Fibroblast of pulmonary artery (primary cell): ENCODE data around the gene TGIF1.
A peak's percentile ranks its signal among the peaks of the same experiment; 100 is the strongest.
"Not testable (repeated sequence)": the region's sequence is repeated elsewhere in the genome, so short reads cannot be mapped to it uniquely, and the experiment has no call there.

Experiments
- DNase-seq: peaks from one replicate; pipeline ENCODE4 v3.0.0-alpha.2; 2010; ENCODE audit warnings: low read depth
- H3K4me3 ChIP-seq: replicated peaks from 2 replicates; pipeline ENCODE4 v1.5.1; 2011; ENCODE audit warnings: low read depth, mild to moderate bottlenecking, control low read depth, low read length, moderate library complexity
- CTCF ChIP-seq: IDR thresholded peaks from 2 replicates; pipeline ENCODE4 v1.5.1; 2011; ENCODE audit warnings: mild to moderate bottlenecking, control low read depth, low read length, inconsistent platforms; ENCODE audit errors: missing control alignments

Gene TGIF1

DNA sequence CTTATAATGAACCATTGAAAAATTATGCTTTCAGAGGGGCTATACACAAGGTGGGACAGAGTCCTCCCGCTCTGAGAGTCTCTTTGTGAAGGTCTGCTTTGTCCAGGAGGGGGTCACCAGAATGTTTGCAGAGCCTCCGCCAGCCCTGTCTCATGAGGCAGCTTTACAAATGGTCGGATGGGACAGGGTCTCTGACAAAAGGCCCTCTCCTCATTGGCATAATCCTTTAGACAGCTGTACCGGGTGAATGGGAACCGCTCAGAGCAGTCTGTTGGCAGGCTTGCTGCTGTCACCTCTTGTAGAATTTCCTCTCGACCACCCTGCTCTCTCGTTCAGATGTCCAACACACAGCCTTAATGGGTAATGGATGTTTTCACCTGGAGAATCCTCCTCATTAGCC, 40.2 kb upstream of the TGIF1 start:
- no peak overlapping the region for H3K4me3 ChIP-seq
- DNase-seq = no peak
- TF ChIP-seq CTCF = no peak

DNA sequence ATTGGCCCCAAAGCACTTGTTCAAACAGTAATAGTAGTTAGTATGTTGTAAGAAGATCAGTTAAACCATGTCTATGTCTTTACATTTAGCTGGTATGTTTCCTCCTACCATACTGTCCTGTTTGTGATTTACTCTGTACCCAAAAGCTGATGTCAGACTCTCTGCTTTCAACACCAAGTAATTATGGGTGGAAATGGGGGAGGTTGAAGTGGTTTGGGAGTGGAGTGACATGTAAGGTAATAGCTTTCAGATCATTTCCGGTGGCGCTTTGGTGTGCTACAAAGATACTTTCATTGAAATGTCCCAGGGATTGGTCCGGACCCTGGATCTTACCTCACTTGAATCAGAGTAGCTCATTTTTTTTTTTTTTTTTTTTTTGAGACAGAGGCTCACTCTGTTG, 39.7 kb upstream of the TGIF1 start:
- DNase-seq = no peak
- no peak overlapping the region for H3K4me3 ChIP-seq
- TF ChIP-seq CTCF = no peak

DNA sequence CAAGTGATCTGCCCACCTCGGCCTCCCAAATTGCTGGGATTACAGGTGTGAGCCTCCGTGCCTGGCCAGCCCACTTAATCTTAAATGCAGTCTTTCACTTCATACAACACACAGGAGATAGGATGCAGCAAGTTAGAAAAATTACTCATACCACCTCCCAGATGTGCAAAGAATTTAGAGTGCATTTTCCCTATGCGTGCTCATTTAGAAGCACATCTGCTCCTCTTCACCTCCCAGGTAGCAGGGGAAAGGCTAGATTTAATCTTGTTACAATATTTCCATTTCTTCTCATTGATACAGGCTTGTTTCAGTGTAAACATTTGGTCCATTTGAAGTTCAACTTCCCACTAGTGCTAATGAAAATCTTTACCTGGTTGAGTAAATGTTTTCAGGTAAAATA, 39.1 kb upstream of the TGIF1 start:
- H3K4me3 ChIP-seq, DNase-seq: not testable (repeated sequence)

DNA sequence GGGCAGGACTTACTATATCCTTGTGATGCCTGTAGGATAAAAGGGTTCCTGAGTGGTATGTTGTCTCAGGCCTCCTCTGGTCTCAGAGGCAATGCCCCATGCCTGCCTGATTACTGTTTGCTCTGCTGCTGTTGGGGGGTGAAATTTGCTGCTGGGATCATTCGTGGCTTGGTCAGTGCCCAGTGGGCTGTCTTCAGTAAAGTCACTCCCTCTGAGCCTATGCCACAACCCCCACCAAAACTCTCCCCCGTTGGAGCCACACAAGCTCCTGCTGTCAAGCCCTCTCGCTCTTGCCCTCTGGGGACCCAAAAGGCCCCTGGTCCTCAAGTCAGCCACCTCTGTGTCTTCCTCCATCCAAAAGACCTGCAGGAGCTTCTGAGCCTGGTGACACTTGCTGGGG, 38.6 kb upstream of the TGIF1 start:
- TF ChIP-seq CTCF = no peak

GRCh38 chr18:3411854-3412268, 38.1 kb upstream of the TGIF1 start:
- TF ChIP-seq CTCF = no peak
- no peak for DNase-seq
- H3K4me3 ChIP-seq = peak overlapping the region; percentile 28

More for the DNA sequence above, 38.6 kb upstream of the TGIF1 start:
- DNase-seq = no peak
- H3K4me3 ChIP-seq = no peak overlapping the region

GRCh38 chr18:3412528-3412927, 37.4 kb upstream of the TGIF1 start:
- H3K4me3 ChIP-seq = not testable (repeated sequence)
- peak; percentile 16 for DNase-seq

- no peak for DNase-seq
- no peak for TF ChIP-seq CTCF
- no peak overlapping the region for H3K4me3 ChIP-seq
Measured at GRCh38 chr18:3415110-3415509, 34.9 kb upstream of the TGIF1 start.

- DNase-seq = no peak
- no peak for TF ChIP-seq CTCF
Measured at GRCh38 chr18:3418083-3418482, 31.9 kb upstream of the TGIF1 start.

More at GRCh38 chr18:3418083-3418482, 31.9 kb upstream of the TGIF1 start:
- no peak overlapping the region for H3K4me3 ChIP-seq
